Endothelial cell of umbilical vein (primary cell): ENCODE measurements around the gene C11orf21.

Experiments used
- EZH2 ChIP-seq: IDR thresholded peaks from 2 replicates; pipeline ENCODE4 v1.6.1; 2012; ENCODE audit warnings: borderline replicate concordance, low read depth, mild to moderate bottlenecking, moderate library complexity, low read length, inconsistent platforms; ENCODE audit not compliant: severe bottlenecking
- POLR2A ChIP-seq: IDR thresholded peaks from 2 replicates; pipeline ENCODE4 v1.6.1; 2012; ENCODE audit warnings: low read depth, mild to moderate bottlenecking, control low read depth, low read length
- POLR2AphosphoS5 ChIP-seq: IDR thresholded peaks from 2 replicates; pipeline ENCODE4 v1.6.1; 2012; ENCODE audit warnings: low read depth, mild to moderate bottlenecking, control low read depth, low read length, moderate library complexity; ENCODE audit not compliant: insufficient read depth
- TF ChIP-seq, protein P1 (sequence below), 2 donors: IDR thresholded peaks; 1 replicate in 1 of 2; 2 replicates in 1 of 2; pipeline ENCODE4 v1.5.1; 2011; ENCODE audit warnings: low read length in 2 of 2, mild to moderate bottlenecking in 2 of 2, moderate library complexity in 2 of 2, control low read depth in 1 of 2, inconsistent platforms in 1 of 2, low read depth in 1 of 2; ENCODE audit not compliant: insufficient read depth in 1 of 2; ENCODE audit errors: extremely low read depth in 1 of 2

DNA sequence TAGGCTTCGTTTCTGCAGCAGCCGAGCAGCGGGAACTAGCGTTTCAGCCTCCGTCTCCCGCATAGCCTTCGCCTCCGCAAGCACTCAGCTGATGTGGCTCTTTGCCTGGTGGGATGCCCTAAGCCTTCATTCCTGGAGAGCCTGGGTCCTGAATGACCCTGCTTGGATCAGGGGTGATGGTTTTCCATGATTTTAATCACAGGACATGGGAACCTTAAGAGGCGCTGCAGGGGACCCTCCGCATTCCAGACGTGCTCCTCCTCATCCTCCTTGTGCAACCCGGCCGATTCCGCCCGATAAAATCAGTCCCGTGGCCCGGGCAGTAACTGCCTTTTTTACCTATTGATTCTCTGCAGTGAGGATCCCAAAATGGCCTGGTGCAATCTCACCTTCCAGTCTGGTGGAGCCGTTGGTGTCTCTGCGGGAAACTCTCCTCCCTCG lies 8.2 kb downstream of the C11orf21 start:
- TF ChIP-seq POLR2AphosphoS5 (no peak), POLR2A (no peak), EZH2 (no peak)
- TF ChIP-seq, protein P1, sequence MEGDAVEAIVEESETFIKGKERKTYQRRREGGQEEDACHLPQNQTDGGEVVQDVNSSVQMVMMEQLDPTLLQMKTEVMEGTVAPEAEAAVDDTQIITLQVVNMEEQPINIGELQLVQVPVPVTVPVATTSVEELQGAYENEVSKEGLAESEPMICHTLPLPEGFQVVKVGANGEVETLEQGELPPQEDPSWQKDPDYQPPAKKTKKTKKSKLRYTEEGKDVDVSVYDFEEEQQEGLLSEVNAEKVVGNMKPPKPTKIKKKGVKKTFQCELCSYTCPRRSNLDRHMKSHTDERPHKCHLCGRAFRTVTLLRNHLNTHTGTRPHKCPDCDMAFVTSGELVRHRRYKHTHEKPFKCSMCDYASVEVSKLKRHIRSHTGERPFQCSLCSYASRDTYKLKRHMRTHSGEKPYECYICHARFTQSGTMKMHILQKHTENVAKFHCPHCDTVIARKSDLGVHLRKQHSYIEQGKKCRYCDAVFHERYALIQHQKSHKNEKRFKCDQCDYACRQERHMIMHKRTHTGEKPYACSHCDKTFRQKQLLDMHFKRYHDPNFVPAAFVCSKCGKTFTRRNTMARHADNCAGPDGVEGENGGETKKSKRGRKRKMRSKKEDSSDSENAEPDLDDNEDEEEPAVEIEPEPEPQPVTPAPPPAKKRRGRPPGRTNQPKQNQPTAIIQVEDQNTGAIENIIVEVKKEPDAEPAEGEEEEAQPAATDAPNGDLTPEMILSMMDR (IDR thresholded peaks at IDR 0.05; ENCODE audit: extremely low read depth in 1 of 2, insufficient read depth in 1 of 2, low read depth in 1 of 2, low read length in 2 of 2), result no peak
